ENCODE results near the gene CCL28. TPM values are rescaled to one million over a fixed set of nuclear protein-coding genes. Genes with fewer than 3 reads are reported as not detected.
A peak's percentile ranks its signal among the peaks of the same experiment; 100 is the strongest.

CCL28 gene
- total and polyA plus RNA-seq, 9 of the 15 experiments (the other 6 are each of a cell fraction or from before 2014, with no cell fraction given), result not detected

GRCh38 chr5:43415935-43416802 lies 4.0 kb upstream of the CCL28 start (continued):
- no peak for TF ChIP-seq KHSRP (IDR thresholded peaks at IDR 0.05)
- TF ChIP-seq, protein P1, sequence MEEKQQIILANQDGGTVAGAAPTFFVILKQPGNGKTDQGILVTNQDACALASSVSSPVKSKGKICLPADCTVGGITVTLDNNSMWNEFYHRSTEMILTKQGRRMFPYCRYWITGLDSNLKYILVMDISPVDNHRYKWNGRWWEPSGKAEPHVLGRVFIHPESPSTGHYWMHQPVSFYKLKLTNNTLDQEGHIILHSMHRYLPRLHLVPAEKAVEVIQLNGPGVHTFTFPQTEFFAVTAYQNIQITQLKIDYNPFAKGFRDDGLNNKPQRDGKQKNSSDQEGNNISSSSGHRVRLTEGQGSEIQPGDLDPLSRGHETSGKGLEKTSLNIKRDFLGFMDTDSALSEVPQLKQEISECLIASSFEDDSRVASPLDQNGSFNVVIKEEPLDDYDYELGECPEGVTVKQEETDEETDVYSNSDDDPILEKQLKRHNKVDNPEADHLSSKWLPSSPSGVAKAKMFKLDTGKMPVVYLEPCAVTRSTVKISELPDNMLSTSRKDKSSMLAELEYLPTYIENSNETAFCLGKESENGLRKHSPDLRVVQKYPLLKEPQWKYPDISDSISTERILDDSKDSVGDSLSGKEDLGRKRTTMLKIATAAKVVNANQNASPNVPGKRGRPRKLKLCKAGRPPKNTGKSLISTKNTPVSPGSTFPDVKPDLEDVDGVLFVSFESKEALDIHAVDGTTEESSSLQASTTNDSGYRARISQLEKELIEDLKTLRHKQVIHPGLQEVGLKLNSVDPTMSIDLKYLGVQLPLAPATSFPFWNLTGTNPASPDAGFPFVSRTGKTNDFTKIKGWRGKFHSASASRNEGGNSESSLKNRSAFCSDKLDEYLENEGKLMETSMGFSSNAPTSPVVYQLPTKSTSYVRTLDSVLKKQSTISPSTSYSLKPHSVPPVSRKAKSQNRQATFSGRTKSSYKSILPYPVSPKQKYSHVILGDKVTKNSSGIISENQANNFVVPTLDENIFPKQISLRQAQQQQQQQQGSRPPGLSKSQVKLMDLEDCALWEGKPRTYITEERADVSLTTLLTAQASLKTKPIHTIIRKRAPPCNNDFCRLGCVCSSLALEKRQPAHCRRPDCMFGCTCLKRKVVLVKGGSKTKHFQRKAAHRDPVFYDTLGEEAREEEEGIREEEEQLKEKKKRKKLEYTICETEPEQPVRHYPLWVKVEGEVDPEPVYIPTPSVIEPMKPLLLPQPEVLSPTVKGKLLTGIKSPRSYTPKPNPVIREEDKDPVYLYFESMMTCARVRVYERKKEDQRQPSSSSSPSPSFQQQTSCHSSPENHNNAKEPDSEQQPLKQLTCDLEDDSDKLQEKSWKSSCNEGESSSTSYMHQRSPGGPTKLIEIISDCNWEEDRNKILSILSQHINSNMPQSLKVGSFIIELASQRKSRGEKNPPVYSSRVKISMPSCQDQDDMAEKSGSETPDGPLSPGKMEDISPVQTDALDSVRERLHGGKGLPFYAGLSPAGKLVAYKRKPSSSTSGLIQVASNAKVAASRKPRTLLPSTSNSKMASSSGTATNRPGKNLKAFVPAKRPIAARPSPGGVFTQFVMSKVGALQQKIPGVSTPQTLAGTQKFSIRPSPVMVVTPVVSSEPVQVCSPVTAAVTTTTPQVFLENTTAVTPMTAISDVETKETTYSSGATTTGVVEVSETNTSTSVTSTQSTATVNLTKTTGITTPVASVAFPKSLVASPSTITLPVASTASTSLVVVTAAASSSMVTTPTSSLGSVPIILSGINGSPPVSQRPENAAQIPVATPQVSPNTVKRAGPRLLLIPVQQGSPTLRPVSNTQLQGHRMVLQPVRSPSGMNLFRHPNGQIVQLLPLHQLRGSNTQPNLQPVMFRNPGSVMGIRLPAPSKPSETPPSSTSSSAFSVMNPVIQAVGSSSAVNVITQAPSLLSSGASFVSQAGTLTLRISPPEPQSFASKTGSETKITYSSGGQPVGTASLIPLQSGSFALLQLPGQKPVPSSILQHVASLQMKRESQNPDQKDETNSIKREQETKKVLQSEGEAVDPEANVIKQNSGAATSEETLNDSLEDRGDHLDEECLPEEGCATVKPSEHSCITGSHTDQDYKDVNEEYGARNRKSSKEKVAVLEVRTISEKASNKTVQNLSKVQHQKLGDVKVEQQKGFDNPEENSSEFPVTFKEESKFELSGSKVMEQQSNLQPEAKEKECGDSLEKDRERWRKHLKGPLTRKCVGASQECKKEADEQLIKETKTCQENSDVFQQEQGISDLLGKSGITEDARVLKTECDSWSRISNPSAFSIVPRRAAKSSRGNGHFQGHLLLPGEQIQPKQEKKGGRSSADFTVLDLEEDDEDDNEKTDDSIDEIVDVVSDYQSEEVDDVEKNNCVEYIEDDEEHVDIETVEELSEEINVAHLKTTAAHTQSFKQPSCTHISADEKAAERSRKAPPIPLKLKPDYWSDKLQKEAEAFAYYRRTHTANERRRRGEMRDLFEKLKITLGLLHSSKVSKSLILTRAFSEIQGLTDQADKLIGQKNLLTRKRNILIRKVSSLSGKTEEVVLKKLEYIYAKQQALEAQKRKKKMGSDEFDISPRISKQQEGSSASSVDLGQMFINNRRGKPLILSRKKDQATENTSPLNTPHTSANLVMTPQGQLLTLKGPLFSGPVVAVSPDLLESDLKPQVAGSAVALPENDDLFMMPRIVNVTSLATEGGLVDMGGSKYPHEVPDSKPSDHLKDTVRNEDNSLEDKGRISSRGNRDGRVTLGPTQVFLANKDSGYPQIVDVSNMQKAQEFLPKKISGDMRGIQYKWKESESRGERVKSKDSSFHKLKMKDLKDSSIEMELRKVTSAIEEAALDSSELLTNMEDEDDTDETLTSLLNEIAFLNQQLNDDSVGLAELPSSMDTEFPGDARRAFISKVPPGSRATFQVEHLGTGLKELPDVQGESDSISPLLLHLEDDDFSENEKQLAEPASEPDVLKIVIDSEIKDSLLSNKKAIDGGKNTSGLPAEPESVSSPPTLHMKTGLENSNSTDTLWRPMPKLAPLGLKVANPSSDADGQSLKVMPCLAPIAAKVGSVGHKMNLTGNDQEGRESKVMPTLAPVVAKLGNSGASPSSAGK (IDR thresholded peaks at IDR 0.05), result peak; percentile 82
- 0 out of 2 replicates have a peak, but pooled peaks have one; percentile 12 for TF ChIP-seq KLF13 (tag; IDR thresholded peaks at IDR 0.05; ENCODE audit: borderline replicate concordance, low read depth)
- no peak for TF ChIP-seq EZH2 (IDR thresholded peaks at IDR 0.05; ENCODE audit: borderline replicate concordance, low read depth, low read length)
- TF ChIP-seq, protein P2, sequence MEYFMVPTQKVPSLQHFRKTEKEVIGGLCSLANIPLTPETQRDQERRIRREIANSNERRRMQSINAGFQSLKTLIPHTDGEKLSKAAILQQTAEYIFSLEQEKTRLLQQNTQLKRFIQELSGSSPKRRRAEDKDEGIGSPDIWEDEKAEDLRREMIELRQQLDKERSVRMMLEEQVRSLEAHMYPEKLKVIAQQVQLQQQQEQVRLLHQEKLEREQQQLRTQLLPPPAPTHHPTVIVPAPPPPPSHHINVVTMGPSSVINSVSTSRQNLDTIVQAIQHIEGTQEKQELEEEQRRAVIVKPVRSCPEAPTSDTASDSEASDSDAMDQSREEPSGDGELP (CRISPR knock-in tag; IDR thresholded peaks at IDR 0.05; ENCODE audit: borderline replicate concordance), result 0 out of 2 replicates have a peak, but pooled peaks have one; percentile 18
- no peak for TF ChIP-seq ZSCAN32 (CRISPR knock-in tag; IDR thresholded peaks at IDR 0.05)
- no peak; the same call in 1 of the 2 replicates for TF ChIP-seq PHF21A (IDR thresholded peaks at IDR 0.05; ENCODE audit: borderline replicate concordance, low read depth)
- TF ChIP-seq ELK3 (CRISPR knock-in tag; IDR thresholded peaks at IDR 0.05), result no peak
- TF ChIP-seq, protein P3, sequence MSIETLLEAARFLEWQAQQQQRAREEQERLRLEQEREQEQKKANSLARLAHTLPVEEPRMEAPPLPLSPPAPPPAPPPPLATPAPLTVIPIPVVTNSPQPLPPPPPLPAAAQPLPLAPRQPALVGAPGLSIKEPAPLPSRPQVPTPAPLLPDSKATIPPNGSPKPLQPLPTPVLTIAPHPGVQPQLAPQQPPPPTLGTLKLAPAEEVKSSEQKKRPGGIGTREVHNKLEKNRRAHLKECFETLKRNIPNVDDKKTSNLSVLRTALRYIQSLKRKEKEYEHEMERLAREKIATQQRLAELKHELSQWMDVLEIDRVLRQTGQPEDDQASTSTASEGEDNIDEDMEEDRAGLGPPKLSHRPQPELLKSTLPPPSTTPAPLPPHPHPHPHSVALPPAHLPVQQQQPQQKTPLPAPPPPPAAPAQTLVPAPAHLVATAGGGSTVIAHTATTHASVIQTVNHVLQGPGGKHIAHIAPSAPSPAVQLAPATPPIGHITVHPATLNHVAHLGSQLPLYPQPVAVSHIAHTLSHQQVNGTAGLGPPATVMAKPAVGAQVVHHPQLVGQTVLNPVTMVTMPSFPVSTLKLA (conservative IDR thresholded peaks at IDR 0.05), result peak in 1 of 2 experiments; percentile 36; a peak in 1 of 4 replicates
